ENCODE measurements around the gene USH2A.

The USH2A gene

DNA sequence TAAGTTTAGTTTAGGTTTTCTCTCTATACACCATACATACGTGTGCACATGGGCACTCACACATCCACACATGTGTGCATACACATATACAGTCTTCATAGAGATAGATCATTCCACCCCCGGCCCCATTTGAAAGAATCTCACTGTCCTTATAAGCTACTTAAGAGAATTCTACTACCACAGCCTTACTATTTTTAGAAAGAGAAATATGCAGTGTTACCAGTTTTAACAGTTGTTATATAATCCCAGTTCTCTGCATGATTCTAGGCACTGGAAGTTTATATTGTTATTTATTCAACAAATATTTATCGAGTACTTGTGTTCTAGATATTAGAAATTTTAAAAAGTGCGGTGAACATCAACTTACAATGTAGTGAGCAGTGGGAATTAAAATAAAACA lies 814.6 kb downstream of the USH2A start:
- DNase-seq: no peak

GRCh38 chr1:215607412-215607811 lies 815.8 kb downstream of the USH2A start:
- DNase-seq: no peak

DNA sequence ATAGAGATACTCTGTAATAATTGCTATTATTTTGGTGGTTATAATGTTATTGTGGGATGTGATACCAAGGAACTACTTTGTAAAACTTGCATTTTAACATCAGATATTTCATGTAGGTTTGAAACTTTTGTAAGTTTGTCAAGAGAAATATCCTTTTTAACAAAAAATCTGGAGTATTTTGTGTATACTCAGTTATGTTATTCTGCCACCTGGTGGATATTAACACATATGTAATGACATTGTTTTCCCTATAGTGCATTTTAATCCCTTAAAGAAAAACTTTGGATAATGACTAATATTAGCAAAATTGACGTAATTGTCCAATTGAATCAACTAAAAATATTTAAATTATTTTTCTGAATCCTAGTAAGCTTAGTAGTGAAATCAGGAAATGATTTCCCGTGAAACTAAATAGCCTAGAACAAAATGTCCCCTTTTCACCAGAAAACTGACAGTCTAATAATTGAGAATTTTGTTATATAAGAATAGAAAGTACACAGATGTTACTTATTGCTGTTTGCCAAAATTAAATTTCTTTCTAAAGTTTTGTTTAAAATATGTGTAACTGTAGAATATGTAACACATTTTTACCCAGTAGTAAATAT lies 816.6 kb downstream of the USH2A start:
- peak; percentile 34 for DNase-seq

DNA sequence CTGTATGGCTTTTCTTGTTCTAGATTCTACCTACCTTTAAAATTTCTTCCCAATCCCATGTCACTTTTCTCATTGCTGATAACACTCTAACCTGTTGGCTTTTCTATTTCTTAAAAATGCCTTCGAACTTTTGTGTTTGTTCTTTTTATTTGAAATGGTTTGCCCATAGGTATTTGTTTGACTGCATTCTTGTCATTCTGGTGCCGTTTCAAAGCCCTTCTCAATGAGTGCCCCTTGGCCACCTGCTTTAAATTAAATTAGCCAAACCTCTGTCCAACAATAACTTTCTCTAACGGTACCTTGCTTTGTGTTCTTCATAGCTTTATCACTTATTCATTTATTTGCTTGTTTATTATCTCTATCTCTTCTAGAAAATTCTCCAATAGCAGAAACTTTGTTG lies 817.2 kb downstream of the USH2A start:
- DNase-seq: no peak

DNA sequence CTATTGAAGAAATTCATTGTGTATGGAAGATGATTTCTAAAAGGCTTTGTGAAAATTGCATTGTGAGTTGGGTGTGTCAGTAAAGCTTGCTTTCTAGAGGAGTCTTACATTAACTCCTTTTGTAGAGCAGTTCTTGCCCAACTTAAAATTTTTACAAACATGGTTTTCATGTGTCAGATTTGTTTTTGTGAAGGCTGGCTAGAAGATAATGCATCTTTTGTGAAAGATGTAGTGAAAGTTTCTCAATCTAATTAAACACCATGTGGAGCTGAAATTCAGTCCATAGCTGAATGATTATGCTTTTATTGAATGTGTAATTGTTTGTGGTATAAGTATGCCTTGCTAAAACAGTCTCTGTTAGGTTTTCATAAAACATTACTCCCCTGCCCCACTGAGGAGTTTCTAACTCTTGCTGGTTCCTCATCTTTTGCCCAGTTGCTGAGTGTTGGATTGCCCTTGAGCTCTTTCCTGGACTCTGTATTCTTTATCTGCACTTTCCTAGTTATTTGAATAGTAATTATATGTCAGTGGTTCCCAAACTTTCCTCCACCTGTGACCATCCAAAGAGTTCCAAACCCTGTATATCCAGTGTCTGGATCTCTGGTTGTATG lies 818.1 kb downstream of the USH2A start:
- no peak for DNase-seq

DNA sequence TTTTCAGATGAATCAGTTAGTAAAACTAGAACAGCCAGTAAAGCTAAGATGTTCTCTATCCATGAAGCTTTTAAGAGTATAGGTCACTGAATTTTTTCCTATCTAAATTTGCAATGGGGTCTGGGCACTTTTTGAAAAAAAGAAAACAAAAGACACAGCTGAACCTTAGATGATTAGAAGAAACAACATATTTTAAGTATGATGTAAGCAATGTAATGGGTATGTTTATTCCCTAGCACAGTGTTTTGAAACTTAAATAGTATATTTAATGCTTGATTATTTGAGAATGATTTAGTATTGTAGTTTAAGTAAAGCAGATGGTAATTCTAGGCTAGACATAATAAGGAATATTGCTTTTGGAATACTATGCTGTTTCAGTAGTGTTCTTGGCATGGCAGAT lies 819.9 kb downstream of the USH2A start:
- no peak for DNase-seq

- no peak for DNase-seq
Measured at GRCh38 chr1:215601276-215601675, 822.0 kb downstream of the USH2A start.

DNA sequence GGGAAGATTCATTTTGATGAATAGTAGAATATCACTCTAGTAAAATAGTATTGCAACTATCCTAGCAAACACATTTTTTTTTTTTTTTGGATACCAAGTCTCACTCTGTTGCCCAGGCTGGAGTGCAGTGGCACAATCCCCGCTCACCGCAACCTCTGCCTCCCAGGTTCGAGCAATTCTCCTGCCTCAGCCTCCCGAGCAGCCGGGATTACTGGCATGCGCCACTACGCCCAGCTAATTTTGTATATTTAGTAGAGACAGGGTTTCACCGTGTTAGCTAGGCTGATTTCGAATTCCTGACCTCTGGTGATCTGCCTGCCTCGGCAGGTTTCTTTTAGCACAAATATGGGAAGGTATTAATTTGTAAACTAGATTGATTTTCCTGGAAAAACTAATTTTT lies 822.4 kb downstream of the USH2A start:
- DNase-seq: no peak

- DNase-seq: no peak
Measured at GRCh38 chr1:215600258-215600792, 822.9 kb downstream of the USH2A start.

- no peak for DNase-seq
Measured at GRCh38 chr1:215599418-215600074, 823.7 kb downstream of the USH2A start.

- no peak for DNase-seq
Measured at GRCh38 chr1:215597961-215598360, 825.3 kb downstream of the USH2A start.

- no peak for DNase-seq
Measured at GRCh38 chr1:215595231-215595630, 828.0 kb downstream of the USH2A start.

GRCh38 chr1:215594640-215595039 lies 828.6 kb downstream of the USH2A start:
- DNase-seq: no peak

- no peak for DNase-seq
Measured at GRCh38 chr1:215590779-215591491, 832.3 kb downstream of the USH2A start.

DNA sequence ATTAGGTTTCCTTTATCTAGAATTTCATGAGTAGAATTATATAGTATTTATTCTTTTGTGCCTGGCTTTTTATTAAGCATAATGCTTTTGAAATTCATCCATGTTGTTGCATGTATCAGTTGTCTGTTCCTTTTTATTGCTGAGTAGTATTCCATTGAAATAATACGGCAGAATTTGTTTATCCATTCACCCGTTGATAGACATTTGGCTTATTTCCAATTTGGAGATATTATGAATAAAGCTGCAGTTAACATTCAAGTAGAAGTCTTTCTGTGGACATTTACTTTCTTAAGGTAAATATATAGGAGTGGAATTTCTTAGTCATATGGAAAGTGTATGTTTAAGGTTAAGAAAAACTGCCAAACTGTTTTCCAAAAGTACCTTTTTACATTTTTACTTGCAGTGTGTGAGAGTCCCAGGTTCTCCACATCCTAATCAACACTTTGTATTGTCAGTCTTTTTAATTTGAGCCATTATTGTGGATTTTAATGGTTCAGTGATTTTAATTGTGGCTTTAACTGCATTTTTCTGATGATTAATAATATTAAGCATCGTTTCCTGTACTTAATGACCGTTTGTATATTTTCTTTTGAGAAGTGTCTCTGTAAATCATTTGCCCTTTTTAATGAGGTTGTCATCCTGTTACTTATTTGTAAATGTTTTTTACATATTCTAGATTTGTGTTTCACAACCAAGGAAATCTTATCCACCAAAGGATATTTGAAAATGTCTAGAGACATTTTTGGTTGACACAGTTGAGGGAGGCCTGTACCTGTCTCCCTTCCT lies 833.4 kb downstream of the USH2A start:
- no peak for DNase-seq

DNA sequence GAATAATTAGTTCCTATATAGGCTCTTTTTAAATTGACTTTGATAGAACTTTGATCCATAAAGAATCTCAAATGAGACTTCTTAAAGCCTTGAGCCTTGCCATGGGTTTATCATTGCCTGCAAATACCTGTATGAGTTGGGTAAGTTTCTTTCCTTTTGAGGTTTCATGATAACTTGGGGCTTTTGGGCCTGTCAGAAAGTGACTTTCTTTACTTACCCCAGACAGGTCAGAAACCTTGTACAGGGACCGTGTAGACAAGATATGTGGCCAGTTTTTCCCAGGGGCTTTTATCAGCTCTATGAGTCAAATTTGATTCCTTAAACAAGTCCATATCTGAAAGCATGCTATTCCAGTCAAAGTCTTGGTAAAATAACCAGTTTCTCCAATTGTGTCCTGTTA lies 838.9 kb downstream of the USH2A start:
- DNase-seq: no peak

DNA sequence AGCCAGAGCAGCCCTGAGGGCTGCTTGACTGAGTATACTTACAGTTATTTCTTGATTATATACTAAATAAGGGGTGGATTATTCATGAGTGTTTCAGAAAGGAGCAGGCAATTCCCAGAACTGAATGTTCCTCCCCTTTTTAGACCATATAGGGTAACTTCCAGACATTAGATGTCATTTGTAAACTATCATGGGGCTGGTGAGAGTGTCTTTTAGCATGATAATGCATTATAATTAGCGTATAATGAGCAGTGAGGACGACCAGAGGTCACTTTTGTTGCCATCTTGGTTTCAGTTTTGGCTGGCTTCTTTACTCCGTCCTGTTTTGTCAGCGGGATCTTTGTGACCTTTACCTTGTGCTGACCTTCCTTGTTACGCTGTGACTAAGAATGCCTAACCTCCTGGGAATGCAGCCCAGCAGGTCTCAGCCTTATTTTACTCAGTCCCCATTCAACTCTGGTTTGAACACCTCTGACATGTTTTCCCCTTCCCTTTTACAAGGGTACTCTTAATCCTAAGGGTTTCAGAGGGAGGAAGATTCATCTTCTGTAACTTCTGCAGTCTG lies 840.0 kb downstream of the USH2A start:
- DNase-seq: no peak

GRCh38 chr1:215581896-215582295 lies 841.4 kb downstream of the USH2A start:
- DNase-seq: no peak

All from suppressor macrophage treated with lipopolysaccharide for 4 hours (primary cell).